ENCODE measurements around the gene NEURL2.

Gene NEURL2

GRCh38 chr20:45840700-45841198 lies 50.3 kb downstream of the NEURL2 start:
- DNase-seq = no peak
